Measurements from ENCODE around the gene POLR2F.

Gene POLR2F

GRCh38 chr22:37995460-37995859 is 42.0 kb downstream of the POLR2F start:
- Histone ChIP-seq H4K20me1 (ENCODE audit: insufficient read depth, low read length) (no peaks in the 10 kb centered on the region), H3K4me1 (ENCODE audit: low read length) (peaks cover 12% of the 10 kb centered on the region), H3K9ac (ENCODE audit: low read length) (no peak overlapping the region), H3K4me3 (ENCODE audit: low read length) (no peak overlapping the region), H3K27ac (ENCODE audit: low read length) (no peak overlapping the region), H3K4me2 (ENCODE audit: low read length) (no peak overlapping the region), H3K79me2 (ENCODE audit: low read length) (no peaks in the 10 kb centered on the region), H3K36me3 (replicated peaks; ENCODE audit: low read depth, low read length) (no peaks in the 10 kb centered on the region), H3K9me3 (ENCODE audit: insufficient read depth, low read length) (no peaks in the 10 kb centered on the region), H2AFZ (ENCODE audit: low read depth, low read length) (no peak overlapping the region), H3K27me3 (ENCODE audit: low read depth, low read length) (no peaks in the 10 kb centered on the region)
- TF ChIP-seq EZH2phosphoT487 (IDR thresholded peaks at IDR 0.05; ENCODE audit: low read depth), result no peak
- TF ChIP-seq, protein P1, sequence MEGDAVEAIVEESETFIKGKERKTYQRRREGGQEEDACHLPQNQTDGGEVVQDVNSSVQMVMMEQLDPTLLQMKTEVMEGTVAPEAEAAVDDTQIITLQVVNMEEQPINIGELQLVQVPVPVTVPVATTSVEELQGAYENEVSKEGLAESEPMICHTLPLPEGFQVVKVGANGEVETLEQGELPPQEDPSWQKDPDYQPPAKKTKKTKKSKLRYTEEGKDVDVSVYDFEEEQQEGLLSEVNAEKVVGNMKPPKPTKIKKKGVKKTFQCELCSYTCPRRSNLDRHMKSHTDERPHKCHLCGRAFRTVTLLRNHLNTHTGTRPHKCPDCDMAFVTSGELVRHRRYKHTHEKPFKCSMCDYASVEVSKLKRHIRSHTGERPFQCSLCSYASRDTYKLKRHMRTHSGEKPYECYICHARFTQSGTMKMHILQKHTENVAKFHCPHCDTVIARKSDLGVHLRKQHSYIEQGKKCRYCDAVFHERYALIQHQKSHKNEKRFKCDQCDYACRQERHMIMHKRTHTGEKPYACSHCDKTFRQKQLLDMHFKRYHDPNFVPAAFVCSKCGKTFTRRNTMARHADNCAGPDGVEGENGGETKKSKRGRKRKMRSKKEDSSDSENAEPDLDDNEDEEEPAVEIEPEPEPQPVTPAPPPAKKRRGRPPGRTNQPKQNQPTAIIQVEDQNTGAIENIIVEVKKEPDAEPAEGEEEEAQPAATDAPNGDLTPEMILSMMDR (IDR thresholded peaks at IDR 0.05; ENCODE audit: low read depth, low read length), result no peak

GRCh38 chr22:37996079-37996478 is 42.6 kb downstream of the POLR2F start:
- Histone ChIP-seq H3K9me3 (ENCODE audit: insufficient read depth, low read length) (no peaks in the 10 kb centered on the region), H2AFZ (ENCODE audit: low read depth, low read length) (no peak overlapping the region), H3K4me1 (ENCODE audit: low read length) (peaks cover 12% of the 10 kb centered on the region), H3K36me3 (replicated peaks; ENCODE audit: low read depth, low read length) (no peaks in the 10 kb centered on the region), H3K4me2 (ENCODE audit: low read length) (0 out of 2 replicates have a peak overlapping the region, but pooled peaks have one; percentile 9), H3K4me3 (ENCODE audit: low read length) (no peak overlapping the region), H3K27me3 (ENCODE audit: low read depth, low read length) (no peaks in the 10 kb centered on the region), H3K27ac (ENCODE audit: low read length) (no peak overlapping the region), H4K20me1 (ENCODE audit: insufficient read depth, low read length) (no peaks in the 10 kb centered on the region), H3K79me2 (ENCODE audit: low read length) (no peaks in the 10 kb centered on the region), H3K9ac (ENCODE audit: low read length) (no peak overlapping the region)
- TF ChIP-seq EZH2phosphoT487 (IDR thresholded peaks at IDR 0.05; ENCODE audit: low read depth), result no peak
- TF ChIP-seq, protein P1 (IDR thresholded peaks at IDR 0.05; ENCODE audit: low read depth, low read length), result no peak

- peaks cover 12% of the 10 kb centered on the region for H3K4me1 ChIP-seq (ENCODE audit: low read length)
- H3K36me3 ChIP-seq (replicated peaks; ENCODE audit: low read depth, low read length), result no peaks in the 10 kb centered on the region
- H3K79me2 ChIP-seq (ENCODE audit: low read length), result no peaks in the 10 kb centered on the region
- no peak overlapping the region for H2AFZ ChIP-seq (ENCODE audit: low read depth, low read length)
- no peaks in the 10 kb centered on the region for H3K9me3 ChIP-seq (ENCODE audit: insufficient read depth, low read length)
- no peak overlapping the region for H3K9ac ChIP-seq (ENCODE audit: low read length)
- H3K4me3 ChIP-seq (ENCODE audit: low read length), result no peak overlapping the region
- H3K4me2 ChIP-seq (ENCODE audit: low read length), result 0 out of 2 replicates have a peak overlapping the region, but pooled peaks have one; percentile 9
- no peak overlapping the region for H3K27ac ChIP-seq (ENCODE audit: low read length)
- no peaks in the 10 kb centered on the region for H3K27me3 ChIP-seq (ENCODE audit: low read depth, low read length)
- no peak for TF ChIP-seq EZH2phosphoT487 (IDR thresholded peaks at IDR 0.05; ENCODE audit: low read depth)
- TF ChIP-seq, protein P1 (IDR thresholded peaks at IDR 0.05; ENCODE audit: low read depth, low read length), result no peak
- no peaks in the 10 kb centered on the region for H4K20me1 ChIP-seq (ENCODE audit: insufficient read depth, low read length)
Observed at GRCh38 chr22:37996515-37997246, 43.2 kb downstream of the POLR2F start.

DNA sequence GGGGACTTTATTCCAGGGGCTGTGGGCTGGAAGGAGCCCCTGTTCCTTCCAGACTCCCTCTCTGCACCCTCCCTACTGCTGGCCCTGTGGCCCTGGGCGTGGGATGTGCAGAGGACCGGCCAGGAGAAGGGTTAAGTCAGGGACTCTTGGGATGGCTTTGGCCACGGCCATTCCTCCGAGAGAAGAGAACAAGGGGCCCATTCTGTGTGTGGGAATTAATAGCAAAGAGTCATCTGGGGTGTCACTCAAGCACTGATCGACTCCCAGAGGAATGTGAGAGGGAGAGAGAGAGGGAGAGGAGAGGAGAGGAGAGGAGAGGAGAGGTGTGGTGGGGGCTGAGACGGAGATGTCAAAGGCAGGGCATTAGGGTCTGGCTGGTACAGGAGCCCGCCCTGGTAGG is 45.0 kb downstream of the POLR2F start:
- Histone ChIP-seq H3K9me3 (ENCODE audit: insufficient read depth, low read length) (no peaks in the 10 kb centered on the region), H3K4me2 (ENCODE audit: low read length) (no peak overlapping the region), H3K4me3 (ENCODE audit: low read length) (no peak overlapping the region), H2AFZ (ENCODE audit: low read depth, low read length) (no peak overlapping the region), H3K4me1 (ENCODE audit: low read length) (peaks cover 12% of the 10 kb centered on the region), H4K20me1 (ENCODE audit: insufficient read depth, low read length) (no peaks in the 10 kb centered on the region), H3K27ac (ENCODE audit: low read length) (no peak overlapping the region), H3K9ac (ENCODE audit: low read length) (no peak overlapping the region), H3K27me3 (ENCODE audit: low read depth, low read length) (no peaks in the 10 kb centered on the region), H3K79me2 (ENCODE audit: low read length) (no peaks in the 10 kb centered on the region), H3K36me3 (replicated peaks; ENCODE audit: low read depth, low read length) (no peaks in the 10 kb centered on the region)
- TF ChIP-seq, protein P1 (IDR thresholded peaks at IDR 0.05; ENCODE audit: low read depth, low read length), result no peak
- TF ChIP-seq EZH2phosphoT487 (IDR thresholded peaks at IDR 0.05; ENCODE audit: low read depth), result no peak
